Common myeloid progenitor, CD34-positive (primary cell): Measurements from ENCODE around the gene ITPR2.
A peak's percentile ranks its signal among the peaks of the same experiment; 100 is the strongest.

Experiments used
- CTCF ChIA-PET: fragments of 350-600 bp; sonication (Branson Sonifier 250); formaldehyde crosslinking; loops from one replicate; lab custom pipeline; 2021; ENCODE audit warnings: antibody characterized with exemption; lab: Charles Lee
- POLR2A ChIA-PET: fragments of 350-600 bp; sonication (Branson Sonifier 250); formaldehyde crosslinking; loops from one replicate; lab custom pipeline; 2021; ENCODE audit warnings: antibody characterized with exemption; lab: Charles Lee
- DNase-seq, 3 donors: peaks; one replicate each; pipeline versions ENCODE4 v3.0.0 to v3.0.0-alpha.2; 2013
- H3K27ac ChIP-seq, 2 experiments: 1 replicate in 1 of 2; 2 replicates in 1 of 2; pipeline ENCODE4 v1.7.0; 2013; ENCODE audit warnings: inconsistent platforms in 2 of 2, low read length in 2 of 2, mild to moderate bottlenecking in 2 of 2, low read depth in 1 of 2, moderate library complexity in 1 of 2; ENCODE audit not compliant: severe bottlenecking in 2 of 2, insufficient read depth in 1 of 2, poor library complexity in 1 of 2
- H3K27me3 ChIP-seq, 5 experiments: replicated peaks in 2 of 5; 1 replicate in 3 of 5; 2 replicates in 2 of 5; pipeline versions ENCODE4 v1.6.1 to v1.7.0; 2013; ENCODE audit warnings: low read length in 4 of 5, mild to moderate bottlenecking in 2 of 5, moderate library complexity in 2 of 5, inconsistent platforms in 1 of 5; ENCODE audit not compliant: insufficient read depth in 5 of 5, control insufficient read depth in 4 of 5
- H3K36me3 ChIP-seq, 4 experiments: 1 replicate in 2 of 4; 2 replicates in 2 of 4; pipeline versions ENCODE4 v1.6.1 to v1.7.0; 2013; ENCODE audit warnings: low read length in 3 of 4, control low read depth in 1 of 4, mild to moderate bottlenecking in 1 of 4; ENCODE audit not compliant: control insufficient read depth in 4 of 4, insufficient read depth in 4 of 4
- H3K4me1 ChIP-seq, 4 experiments: 1 replicate in 3 of 4; 2 replicates in 1 of 4; pipeline versions ENCODE4 v1.6.1 to v1.7.1; 2013; ENCODE audit warnings: low read length in 3 of 4, mild to moderate bottlenecking in 3 of 4, control low read depth in 1 of 4, inconsistent platforms in 1 of 4, moderate library complexity in 1 of 4; ENCODE audit not compliant: control insufficient read depth in 4 of 4, insufficient read depth in 4 of 4; ENCODE audit errors: control extremely low read depth in 1 of 4
- H3K4me3 ChIP-seq, 7 experiments: 1 replicate in 4 of 7; 2 replicates in 3 of 7; pipeline versions ENCODE4 v1.5.1 to v1.7.0; 2013; ENCODE audit warnings: mild to moderate bottlenecking in 7 of 7, low read length in 6 of 7, moderate library complexity in 6 of 7, inconsistent platforms in 2 of 7, low read depth in 2 of 7, control low read depth in 1 of 7; ENCODE audit not compliant: insufficient read depth in 4 of 7, control insufficient read depth in 1 of 7; ENCODE audit errors: extremely low read depth in 1 of 7
- H3K9me3 ChIP-seq, 5 experiments: 1 replicate in 4 of 5; 2 replicates in 1 of 5; pipeline versions ENCODE4 v1.6.1 to v1.7.1; 2013; ENCODE audit warnings: low read length in 4 of 5, mild to moderate bottlenecking in 2 of 5, inconsistent platforms in 1 of 5, low read depth in 1 of 5, moderate library complexity in 1 of 5; ENCODE audit not compliant: control insufficient read depth in 4 of 5, insufficient read depth in 2 of 5; ENCODE audit errors: control extremely low read depth in 1 of 5
- WGBS: methylation state at CpG from one replicate; pipeline ENCODE4 v1.1.5; 2013; ENCODE audit not compliant: insufficient coverage; 5-methylcytosine and 5-hydroxymethylcytosine counted together

ITPR2 gene

GRCh38 chr12:26748741-26749431 is 84.1 kb downstream of the ITPR2 start:
- ChIA-PET CTCF (interaction anchor here (1.7 kb wide), 1 partner anchor 11 kb away, joined by 3 read pairs; no protein-coding TSS in a partner anchor), POLR2A (no interaction called here)
- WGBS, result no CpG with 5 or more reads among the region's 4 CpGs
- peak; percentile 29 to 69 (median 58) for DNase-seq
- Histone ChIP-seq H3K27me3 (no peaks in the 10 kb centered on the region), H3K4me1 (peaks cover 15 to 41% (median 25%) of the 10 kb centered on the region in 4 experiments), H3K9me3 (peaks cover 0 to 9% (median 2%) of the 10 kb centered on the region in 5 experiments), H3K36me3 (peaks cover 0 to 6% (median under 1%) of the 10 kb centered on the region in 4 experiments), H3K27ac (no peak overlapping the region), H3K4me3 (peak overlapping the region in 2 of 7 experiments; percentile 21 to 30)

- Histone ChIP-seq H3K36me3 (peaks cover 0 to 2% (median under 1%) of the 10 kb centered on the region in 4 experiments), H3K4me1 (peaks cover 15 to 41% (median 25%) of the 10 kb centered on the region in 4 experiments), H3K4me3 (peak overlapping the region in 1 of 7 experiments; percentile 21), H3K27me3 (no peaks in the 10 kb centered on the region), H3K9me3 (peaks cover 0 to 5% (median 2%) of the 10 kb centered on the region in 5 experiments), H3K27ac (no peak overlapping the region)
- DNase-seq, result no peak
- WGBS, result no CpG with 5 or more reads among the region's 2 CpGs
- ChIA-PET CTCF (interaction anchor here (0.7 to 1.7 kb wide), 3 partner anchors 11 to 142 kb away, joined by 3 read pairs; no protein-coding TSS in a partner anchor), POLR2A (no interaction called here)
Measured at GRCh38 chr12:26748412-26748740, 84.6 kb downstream of the ITPR2 start.

- WGBS, result 100% methylated on average over 1 of the region's 4 CpGs
- peaks cover 15 to 49% (median 27%) of the 10 kb centered on the region in 4 experiments for H3K4me1 ChIP-seq
- POLR2A ChIA-PET, result no interaction called here
Measured at GRCh38 chr12:26746121-26746714, 86.8 kb downstream of the ITPR2 start.

GRCh38 chr12:26744697-26745440 is 88.1 kb downstream of the ITPR2 start:
- peaks cover 5 to 36% (median 18%) of the 10 kb centered on the region in 4 experiments for H3K4me1 ChIP-seq
- H3K9me3 ChIP-seq, result no peaks in the 10 kb centered on the region
- ChIA-PET CTCF (interaction anchor here (1.4 kb wide), 1 partner anchor 19 kb away, joined by 3 read pairs; no protein-coding TSS in a partner anchor), POLR2A (no interaction called here)
- H3K36me3 ChIP-seq, result peaks cover 0 to 2% (median 0%) of the 10 kb centered on the region in 4 experiments
- DNase-seq, result no peak
- H3K4me3 ChIP-seq, result no peak overlapping the region
- 94% methylated on average over 6 of the region's 8 CpGs for WGBS
- no peaks in the 10 kb centered on the region for H3K27me3 ChIP-seq
- H3K27ac ChIP-seq, result no peak overlapping the region

More at GRCh38 chr12:26746121-26746714, 86.8 kb downstream of the ITPR2 start:
- CTCF ChIA-PET, result interaction anchor here (0.8 to 1.4 kb wide), 3 partner anchors 10 to 21 kb away, joined by 3 read pairs; no protein-coding TSS in a partner anchor
- peak in 1 of 3 donors; percentile 47 for DNase-seq
- Histone ChIP-seq H3K4me3 (no peak overlapping the region), H3K27ac (no peak overlapping the region), H3K36me3 (no peaks in the 10 kb centered on the region), H3K27me3 (no peaks in the 10 kb centered on the region), H3K9me3 (no peaks in the 10 kb centered on the region)

GRCh38 chr12:26744042-26744626 is 88.9 kb downstream of the ITPR2 start:
- Histone ChIP-seq H3K4me3 (no peak overlapping the region), H3K9me3 (peaks cover 0 to 4% (median 3%) of the 10 kb centered on the region in 5 experiments), H3K36me3 (peaks cover 0 to 2% (median 0%) of the 10 kb centered on the region in 4 experiments), H3K27me3 (no peaks in the 10 kb centered on the region), H3K27ac (no peak overlapping the region), H3K4me1 (peaks cover 4 to 29% (median 12%) of the 10 kb centered on the region in 4 experiments)
- ChIA-PET CTCF (no interaction called here), POLR2A (no interaction called here)
- DNase-seq, result no peak
- WGBS, result 67% methylated on average over 3 of the region's 5 CpGs

GRCh38 chr12:26741584-26742227 is 91.3 kb downstream of the ITPR2 start:
- CTCF ChIA-PET, result no interaction called here
- Histone ChIP-seq H3K9me3 (peaks cover 0 to 14% (median 3%) of the 10 kb centered on the region in 5 experiments), H3K27me3 (no peaks in the 10 kb centered on the region), H3K36me3 (peaks cover 0 to 2% (median 0%) of the 10 kb centered on the region in 4 experiments), H3K27ac (no peak overlapping the region), H3K4me3 (no peak overlapping the region), H3K4me1 (peaks cover 0 to 15% (median 4%) of the 10 kb centered on the region in 4 experiments)
- POLR2A ChIA-PET, result no interaction called here
- 79% methylated on average over 4 of the region's 6 CpGs for WGBS
- DNase-seq, result peak in 1 of 3 donors; percentile 21
